Mammary epithelial cell (primary cell): ENCODE measurements around the gene GIMAP2.

Experiments used
- CTCF ChIP-seq, 2 donors: IDR thresholded peaks in 1 of 2; conservative IDR thresholded peaks in 1 of 2; 2 replicates each; pipeline ENCODE4 v1.5.1; 2011 to 2012; ENCODE audit warnings: inconsistent platforms in 2 of 2, low read length in 2 of 2, mild to moderate bottlenecking in 2 of 2, control low read depth in 1 of 2, low read depth in 1 of 2; ENCODE audit not compliant: insufficient read depth in 1 of 2; ENCODE audit errors: extremely low read depth in 1 of 2
- EZH2 ChIP-seq: IDR thresholded peaks from 2 replicates; pipeline ENCODE4 v1.6.1; 2012; ENCODE audit warnings: low read length, inconsistent platforms, borderline replicate concordance

GRCh38 chr7:150686030-150686631, 625 bp downstream of the GIMAP2 start:
- TF ChIP-seq CTCF (conservative IDR thresholded peaks at IDR 0.05 in 1 of 2, IDR thresholded peaks at IDR 0.05 in 1 of 2; ENCODE audit: extremely low read depth in 1 of 2, insufficient read depth in 1 of 2, low read depth in 1 of 2, low read length in 2 of 2), result no peak
- no peak for TF ChIP-seq EZH2
